ENCODE data around the gene WDR20.

DNA sequence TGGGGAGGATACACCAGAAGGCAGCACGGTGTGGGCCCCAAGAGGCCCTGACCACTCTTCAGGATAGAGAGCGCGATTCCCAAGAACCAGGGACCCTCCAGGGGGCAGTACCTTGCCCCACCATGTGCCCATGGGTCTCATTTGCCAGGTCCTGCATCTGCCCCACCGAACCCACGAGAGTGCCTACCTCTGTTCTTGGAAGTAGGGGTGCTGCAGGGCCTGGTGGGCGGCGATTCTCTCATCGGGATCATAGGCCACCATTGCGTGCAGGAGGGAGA, 92.6 kb downstream of the WDR20 start:
- TF ChIP-seq CTCF (IDR thresholded peaks at IDR 0.05): no peak
- no peak for TF ChIP-seq SIN3A (IDR thresholded peaks at IDR 0.05; ENCODE audit: borderline replicate concordance, low read depth, low read length)
- TF ChIP-seq, protein P1, sequence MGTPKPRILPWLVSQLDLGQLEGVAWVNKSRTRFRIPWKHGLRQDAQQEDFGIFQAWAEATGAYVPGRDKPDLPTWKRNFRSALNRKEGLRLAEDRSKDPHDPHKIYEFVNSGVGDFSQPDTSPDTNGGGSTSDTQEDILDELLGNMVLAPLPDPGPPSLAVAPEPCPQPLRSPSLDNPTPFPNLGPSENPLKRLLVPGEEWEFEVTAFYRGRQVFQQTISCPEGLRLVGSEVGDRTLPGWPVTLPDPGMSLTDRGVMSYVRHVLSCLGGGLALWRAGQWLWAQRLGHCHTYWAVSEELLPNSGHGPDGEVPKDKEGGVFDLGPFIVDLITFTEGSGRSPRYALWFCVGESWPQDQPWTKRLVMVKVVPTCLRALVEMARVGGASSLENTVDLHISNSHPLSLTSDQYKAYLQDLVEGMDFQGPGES (IDR thresholded peaks at IDR 0.05; ENCODE audit: low read depth, low read length): no peak
- no peak for TF ChIP-seq POLR2AphosphoS5 (IDR thresholded peaks at IDR 0.05; ENCODE audit: low read depth, low read length)
- TF ChIP-seq MAX (IDR thresholded peaks at IDR 0.05; ENCODE audit: low read depth): no peak
- TF ChIP-seq MXI1 (IDR thresholded peaks at IDR 0.05; ENCODE audit: low read depth, low read length): no peak
- no peak for TF ChIP-seq FOXM1 (IDR thresholded peaks at IDR 0.05; ENCODE audit: low read depth)
- TF ChIP-seq RAD21 (IDR thresholded peaks at IDR 0.05; ENCODE audit: low read length): no peak
- TF ChIP-seq EZH2phosphoT487 (IDR thresholded peaks at IDR 0.05; ENCODE audit: borderline replicate concordance, low read depth): no peak
- no peak for TF ChIP-seq RFX5 (IDR thresholded peaks at IDR 0.05; ENCODE audit: low read length)
